HAP-1 (cell line): ENCODE measurements around the gene PRORP.
"Not testable (repeated sequence)": the region's sequence is repeated elsewhere in the genome, so short reads cannot be mapped to it uniquely, and the experiment has no call there.

ENCODE experiments used
- DNase-seq, 2 experiments: peaks; one replicate each; pipeline ENCODE4 v3.0.0-alpha.2; 2016 to 2020; ENCODE audit warnings: low spot score in 2 of 2
- H3K27me3 ChIP-seq: fragments of 250-450 bp; sonication (Bioruptor Pico); 2 replicates; pipeline ENCODE4 v1.5.1; 2020; ENCODE audit warnings: low read depth, mild to moderate bottlenecking, moderate library complexity
- H3K36me3 ChIP-seq: fragments of 250-450 bp; sonication (Bioruptor Pico); replicated peaks from 2 replicates; pipeline ENCODE4 v1.5.1; 2020; ENCODE audit warnings: mild to moderate bottlenecking
- H3K4me1 ChIP-seq: fragments of 250-450 bp; sonication (Bioruptor Pico); 2 replicates; pipeline ENCODE4 v1.5.1; 2020; ENCODE audit warnings: mild to moderate bottlenecking
- H3K4me3 ChIP-seq: fragments of 250-450 bp; sonication (Bioruptor Pico); 2 replicates; pipeline ENCODE4 v1.5.1; 2020; ENCODE audit warnings: mild to moderate bottlenecking, moderate library complexity
- H3K9me3 ChIP-seq: fragments of 250-450 bp; sonication (Bioruptor Pico); 2 replicates; pipeline ENCODE4 v1.5.1; 2020; ENCODE audit warnings: mild to moderate bottlenecking, moderate library complexity
- in situ Hi-C: fragments of 300-500 bp; cut with MboI; formaldehyde crosslinking; loops from 3 replicates; pipeline ENCODE4 v1.14.3; 2020; ENCODE audit warnings: low sequenced_read_pairs, inconsistent platforms, mixed read lengths

Gene PRORP

GRCh38 chr14:35149239-35149638, 26.9 kb downstream of the PRORP start:
- in situ Hi-C loops = loop anchor here (10.0 kb wide), 1 partner anchor 536 kb away; no protein-coding TSS in a partner anchor
- no peaks in the 10 kb centered on the region; the same call in 1 of the 2 replicates for H3K9me3 ChIP-seq
- DNase-seq = no peak
- no peaks in the 10 kb centered on the region for H3K4me1 ChIP-seq
- no peak overlapping the region for H3K4me3 ChIP-seq
- H3K27me3 ChIP-seq = no peaks in the 10 kb centered on the region
- H3K36me3 ChIP-seq = peaks cover 6% of the 10 kb centered on the region; the same call in 1 of the 2 replicates

- DNase-seq, H3K36me3 ChIP-seq, H3K27me3 ChIP-seq, H3K9me3 ChIP-seq, in situ Hi-C loops, H3K4me3 ChIP-seq: not testable (repeated sequence)
- peaks cover 13% of the 10 kb centered on the region for H3K4me1 ChIP-seq
Observed at GRCh38 chr14:35152531-35152930, 30.2 kb downstream of the PRORP start.

- H3K36me3 ChIP-seq = peaks cover 6% of the 10 kb centered on the region; the same call in 1 of the 2 replicates
- no peaks in the 10 kb centered on the region; the same call in 1 of the 2 replicates for H3K9me3 ChIP-seq
- H3K4me1 ChIP-seq = peaks cover 13% of the 10 kb centered on the region
- H3K27me3 ChIP-seq = no peaks in the 10 kb centered on the region
- in situ Hi-C loops = no loop called here
- no peak overlapping the region for H3K4me3 ChIP-seq
- DNase-seq = no peak
Observed at GRCh38 chr14:35154016-35154415, 31.7 kb downstream of the PRORP start.

GRCh38 chr14:35155962-35156361, 33.6 kb downstream of the PRORP start:
- Histone ChIP-seq H3K4me1 (peaks cover 13% of the 10 kb centered on the region), H3K27me3 (no peaks in the 10 kb centered on the region), H3K9me3 (no peaks in the 10 kb centered on the region; the same call in 1 of the 2 replicates), H3K36me3 (0 out of 2 replicates have a peak, but pooled peaks cover 3% of the 10 kb centered on the region), H3K4me3 (no peak overlapping the region)
- DNase-seq = peak; percentile 22 to 58
- in situ Hi-C loops = no loop called here

GRCh38 chr14:35158491-35158890, 36.1 kb downstream of the PRORP start:
- peaks cover 13% of the 10 kb centered on the region for H3K4me1 ChIP-seq
- DNase-seq = no peak
- H3K4me3 ChIP-seq = no peak overlapping the region
- H3K36me3 ChIP-seq = no peaks in the 10 kb centered on the region
- no peaks in the 10 kb centered on the region for H3K9me3 ChIP-seq
- H3K27me3 ChIP-seq = no peaks in the 10 kb centered on the region
- in situ Hi-C loops = no loop called here

GRCh38 chr14:35158951-35159653, 36.8 kb downstream of the PRORP start:
- H3K4me1 ChIP-seq = peaks cover 13% of the 10 kb centered on the region
- H3K9me3 ChIP-seq = no peaks in the 10 kb centered on the region
- in situ Hi-C loops = no loop called here
- no peak overlapping the region for H3K4me3 ChIP-seq
- no peak for DNase-seq
- no peaks in the 10 kb centered on the region for H3K27me3 ChIP-seq
- H3K36me3 ChIP-seq = no peaks in the 10 kb centered on the region

GRCh38 chr14:35159742-35160409, 37.5 kb downstream of the PRORP start:
- no peaks in the 10 kb centered on the region for H3K27me3 ChIP-seq
- no peak for DNase-seq
- in situ Hi-C loops = no loop called here

GRCh38 chr14:35161231-35161630, 38.9 kb downstream of the PRORP start:
- no peaks in the 10 kb centered on the region for H3K27me3 ChIP-seq
- peaks cover 4% of the 10 kb centered on the region for H3K4me1 ChIP-seq
- no peaks in the 10 kb centered on the region for H3K36me3 ChIP-seq
- no peaks in the 10 kb centered on the region for H3K9me3 ChIP-seq
- DNase-seq = no peak
- in situ Hi-C loops = no loop called here
- H3K4me3 ChIP-seq = no peak overlapping the region

More at GRCh38 chr14:35159742-35160409, 37.5 kb downstream of the PRORP start:
- H3K36me3 ChIP-seq = no peaks in the 10 kb centered on the region
- H3K4me3 ChIP-seq = no peak overlapping the region
- no peaks in the 10 kb centered on the region for H3K9me3 ChIP-seq
- H3K4me1 ChIP-seq = peaks cover 13% of the 10 kb centered on the region

GRCh38 chr14:35163384-35163783, 41.0 kb downstream of the PRORP start:
- in situ Hi-C loops = no loop called here
- no peaks in the 10 kb centered on the region for H3K4me1 ChIP-seq

GRCh38 chr14:35164849-35165248, 42.5 kb downstream of the PRORP start:
- Histone ChIP-seq H3K4me3 (no peak overlapping the region), H3K36me3 (no peaks in the 10 kb centered on the region), H3K9me3 (no peaks in the 10 kb centered on the region; the same call in 1 of the 2 replicates), H3K4me1 (no peaks in the 10 kb centered on the region), H3K27me3 (no peaks in the 10 kb centered on the region)
- in situ Hi-C loops = no loop called here
- DNase-seq = no peak

More at GRCh38 chr14:35163384-35163783, 41.0 kb downstream of the PRORP start:
- Histone ChIP-seq H3K9me3 (no peaks in the 10 kb centered on the region; the same call in 1 of the 2 replicates), H3K27me3 (no peaks in the 10 kb centered on the region), H3K36me3 (no peaks in the 10 kb centered on the region), H3K4me3 (no peak overlapping the region)
- DNase-seq = no peak

- no peaks in the 10 kb centered on the region for H3K36me3 ChIP-seq
- H3K9me3 ChIP-seq = no peaks in the 10 kb centered on the region; the same call in 1 of the 2 replicates
- no peak overlapping the region for H3K4me3 ChIP-seq
- no peaks in the 10 kb centered on the region for H3K27me3 ChIP-seq
- H3K4me1 ChIP-seq = no peaks in the 10 kb centered on the region
- no peak for DNase-seq
- in situ Hi-C loops = no loop called here
Observed at GRCh38 chr14:35167496-35167895, 45.1 kb downstream of the PRORP start.
